WTC11 (cell line): Measurements from ENCODE around the gene FUT8.

ENCODE experiments used
- NFE2L1 ChIP-seq: sonication (generic); formaldehyde crosslinking; IDR thresholded peaks from 2 replicates; pipeline ENCODE4 v1.8.1; 2023; ENCODE audit warnings: missing genetic modification reagents
- SOX15 ChIP-seq: fragments of 250-450 bp; sonication (Bioruptor Pico); IDR thresholded peaks from 2 replicates; pipeline ENCODE4 v1.9.0; 2021; ENCODE audit warnings: mild to moderate bottlenecking
- ZNF219 ChIP-seq: sonication (generic); formaldehyde crosslinking; IDR thresholded peaks from 2 replicates; pipeline ENCODE4 v1.8.0; 2023; ENCODE audit warnings: missing genetic modification reagents, mild to moderate bottlenecking, borderline replicate concordance
- ZNF281 ChIP-seq: sonication (generic); formaldehyde crosslinking; IDR thresholded peaks from 2 replicates; pipeline ENCODE4 v1.8.0; 2023; ENCODE audit warnings: mild to moderate bottlenecking, missing genetic modification reagents
- ZNF671 ChIP-seq: fragments of 250-450 bp; sonication (Bioruptor Pico); IDR thresholded peaks from 2 replicates; pipeline ENCODE4 v1.8.0; 2021; ENCODE audit warnings: mild to moderate bottlenecking
- TF ChIP-seq, protein P1 (sequence below): sonication (generic); formaldehyde crosslinking; IDR thresholded peaks from 2 replicates; pipeline ENCODE4 v1.8.1; 2022; ENCODE audit warnings: mild to moderate bottlenecking, moderate library complexity, missing genetic modification reagents
- TF ChIP-seq, protein P2 (sequence below): fragments of 200-600 bp; IDR thresholded peaks from 2 replicates; pipeline ENCODE4 v1.8.0; 2022; ENCODE audit warnings: antibody characterized with exemption

GRCh38 chr14:65422088-65422834 is 9.7 kb downstream of the FUT8 start:
- TF ChIP-seq, protein P1, sequence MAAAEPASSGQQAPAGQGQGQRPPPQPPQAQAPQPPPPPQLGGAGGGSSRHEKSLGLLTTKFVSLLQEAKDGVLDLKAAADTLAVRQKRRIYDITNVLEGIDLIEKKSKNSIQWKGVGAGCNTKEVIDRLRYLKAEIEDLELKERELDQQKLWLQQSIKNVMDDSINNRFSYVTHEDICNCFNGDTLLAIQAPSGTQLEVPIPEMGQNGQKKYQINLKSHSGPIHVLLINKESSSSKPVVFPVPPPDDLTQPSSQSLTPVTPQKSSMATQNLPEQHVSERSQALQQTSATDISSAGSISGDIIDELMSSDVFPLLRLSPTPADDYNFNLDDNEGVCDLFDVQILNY (CRISPR knock-in tag): no peak
- TF ChIP-seq, protein P2, sequence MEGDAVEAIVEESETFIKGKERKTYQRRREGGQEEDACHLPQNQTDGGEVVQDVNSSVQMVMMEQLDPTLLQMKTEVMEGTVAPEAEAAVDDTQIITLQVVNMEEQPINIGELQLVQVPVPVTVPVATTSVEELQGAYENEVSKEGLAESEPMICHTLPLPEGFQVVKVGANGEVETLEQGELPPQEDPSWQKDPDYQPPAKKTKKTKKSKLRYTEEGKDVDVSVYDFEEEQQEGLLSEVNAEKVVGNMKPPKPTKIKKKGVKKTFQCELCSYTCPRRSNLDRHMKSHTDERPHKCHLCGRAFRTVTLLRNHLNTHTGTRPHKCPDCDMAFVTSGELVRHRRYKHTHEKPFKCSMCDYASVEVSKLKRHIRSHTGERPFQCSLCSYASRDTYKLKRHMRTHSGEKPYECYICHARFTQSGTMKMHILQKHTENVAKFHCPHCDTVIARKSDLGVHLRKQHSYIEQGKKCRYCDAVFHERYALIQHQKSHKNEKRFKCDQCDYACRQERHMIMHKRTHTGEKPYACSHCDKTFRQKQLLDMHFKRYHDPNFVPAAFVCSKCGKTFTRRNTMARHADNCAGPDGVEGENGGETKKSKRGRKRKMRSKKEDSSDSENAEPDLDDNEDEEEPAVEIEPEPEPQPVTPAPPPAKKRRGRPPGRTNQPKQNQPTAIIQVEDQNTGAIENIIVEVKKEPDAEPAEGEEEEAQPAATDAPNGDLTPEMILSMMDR: no peak
- TF ChIP-seq SOX15 (CRISPR knock-in tag) (no peak), NFE2L1 (CRISPR knock-in tag) (no peak), ZNF219 (no peak), ZNF671 (CRISPR knock-in tag) (no peak), ZNF281 (CRISPR knock-in tag) (no peak)
